MCF 10A (cell line): ENCODE results near the gene KIZ. TPM values are rescaled to one million over a fixed set of nuclear protein-coding genes. Genes with fewer than 3 reads are reported as not detected.

Experiments used
- BruUV-seq: library from RNA; stranded (reverse); fragments of 400-500 nt; replicated peaks from 2 replicates; lab custom pipeline; 2021; lab: Mats Ljungman, UMichigan
- CTCF ChIA-PET: fragments of 300-600 bp; sonication (Branson Sonifier 250); formaldehyde crosslinking; extraction: SDS; loops from one replicate; lab custom pipeline; 2021; ENCODE audit warnings: antibody characterized with exemption, inconsistent platforms; lab: Yijun Ruan, JAX
- POLR2A ChIA-PET: fragments of 300-600, 350-650 bp; sonication (Branson Sonifier 250); formaldehyde crosslinking; extraction: SDS; loops from one replicate; lab custom pipeline; 2020; ENCODE audit warnings: antibody characterized with exemption, inconsistent platforms; lab: Yijun Ruan, JAX
- DNase-seq: peaks from one replicate; pipeline ENCODE4 v3.0.0-alpha.2; 2018; ENCODE audit not compliant: unreplicated experiment
- H3K27ac Mint-ChIP-seq: one replicate; pipeline ENCODE4 v1.8.0; 2022; ENCODE audit warnings: mild to moderate bottlenecking, low read depth, mixed read lengths; ENCODE audit not compliant: unreplicated experiment
- H3K27me3 Mint-ChIP-seq: one replicate; pipeline ENCODE4 v1.8.0; 2022; ENCODE audit warnings: mixed read lengths; ENCODE audit not compliant: insufficient read depth, unreplicated experiment
- H3K36me3 Mint-ChIP-seq: one replicate; pipeline ENCODE4 v1.8.0; 2022; ENCODE audit warnings: mild to moderate bottlenecking, moderate library complexity, mixed read lengths; ENCODE audit not compliant: insufficient read depth, unreplicated experiment
- H3K4me1 Mint-ChIP-seq: one replicate; pipeline ENCODE4 v1.8.0; 2022; ENCODE audit warnings: mixed read lengths; ENCODE audit not compliant: insufficient read depth, unreplicated experiment
- H3K4me3 Mint-ChIP-seq: one replicate; pipeline ENCODE4 v1.8.0; 2022; ENCODE audit warnings: mild to moderate bottlenecking, moderate library complexity, mixed read lengths; ENCODE audit not compliant: unreplicated experiment
- H3K9me3 Mint-ChIP-seq: one replicate; pipeline ENCODE4 v1.8.0; 2022; ENCODE audit warnings: mixed read lengths; ENCODE audit not compliant: unreplicated experiment
- intact Hi-C: fragments of 100-400 bp; cut with micrococcal nuclease; formaldehyde crosslinking; loops from 2 replicates; pipeline ENCODE4 v1.14.1; 2022
- total RNA-seq: library from RNA; stranded (reverse); gene quantifications from 2 replicates; pipeline ENCODE4 v1.2.3, GENCODE V29; 2022
- TF ChIP-seq, protein P1 (sequence below): fragments of 200-600 bp; IDR thresholded peaks from one replicate; pipeline ENCODE4 v1.8.0; 2022; ENCODE audit warnings: antibody characterized with exemption, mild to moderate bottlenecking; ENCODE audit not compliant: unreplicated experiment

KIZ gene
- total RNA-seq, 1 experiment from 2014 or later = 56.1 TPM

DNA sequence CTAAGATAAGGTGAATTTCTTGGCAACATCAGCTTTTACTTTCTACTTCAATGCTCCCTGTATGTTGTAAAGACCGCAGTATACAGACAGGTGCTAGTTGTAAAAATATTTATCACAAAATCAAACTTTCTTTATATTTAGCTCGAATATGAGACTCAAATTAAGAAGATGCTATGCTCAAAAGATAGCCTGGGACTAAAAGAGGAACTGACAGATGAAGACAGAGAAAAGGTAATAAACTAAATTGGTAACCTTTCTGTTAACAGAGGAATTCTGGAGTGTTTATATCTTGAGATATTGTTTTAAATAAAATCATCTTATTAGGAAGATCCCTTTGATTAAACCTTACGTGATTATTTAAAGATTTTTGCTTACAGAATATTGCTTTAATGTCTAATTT, 19.5 kb downstream of the KIZ start:
- Mint-ChIP-seq H3K36me3 (peaks cover under 1% of the 10 kb centered on the region), H3K27ac (no peak overlapping the region), H3K9me3 (no peaks in the 10 kb centered on the region), H3K4me1 (peaks cover 8% of the 10 kb centered on the region), H3K27me3 (no peaks in the 10 kb centered on the region), H3K4me3 (no peak overlapping the region)
- no peak for DNase-seq
- intact Hi-C loops = no loop called here
- BruUV-seq = no TSS peak
- ChIA-PET POLR2A (interaction anchor here (0.7 to 1.2 kb wide), 3 partner anchors 13 to 922 kb away, joined by 3 read pairs; partner anchors contain the start of gene KIZ), CTCF (interaction anchor here (1.0 kb wide), 1 partner anchor 311 kb away, joined by 5 read pairs; no protein-coding TSS in a partner anchor)
- TF ChIP-seq, protein P1, sequence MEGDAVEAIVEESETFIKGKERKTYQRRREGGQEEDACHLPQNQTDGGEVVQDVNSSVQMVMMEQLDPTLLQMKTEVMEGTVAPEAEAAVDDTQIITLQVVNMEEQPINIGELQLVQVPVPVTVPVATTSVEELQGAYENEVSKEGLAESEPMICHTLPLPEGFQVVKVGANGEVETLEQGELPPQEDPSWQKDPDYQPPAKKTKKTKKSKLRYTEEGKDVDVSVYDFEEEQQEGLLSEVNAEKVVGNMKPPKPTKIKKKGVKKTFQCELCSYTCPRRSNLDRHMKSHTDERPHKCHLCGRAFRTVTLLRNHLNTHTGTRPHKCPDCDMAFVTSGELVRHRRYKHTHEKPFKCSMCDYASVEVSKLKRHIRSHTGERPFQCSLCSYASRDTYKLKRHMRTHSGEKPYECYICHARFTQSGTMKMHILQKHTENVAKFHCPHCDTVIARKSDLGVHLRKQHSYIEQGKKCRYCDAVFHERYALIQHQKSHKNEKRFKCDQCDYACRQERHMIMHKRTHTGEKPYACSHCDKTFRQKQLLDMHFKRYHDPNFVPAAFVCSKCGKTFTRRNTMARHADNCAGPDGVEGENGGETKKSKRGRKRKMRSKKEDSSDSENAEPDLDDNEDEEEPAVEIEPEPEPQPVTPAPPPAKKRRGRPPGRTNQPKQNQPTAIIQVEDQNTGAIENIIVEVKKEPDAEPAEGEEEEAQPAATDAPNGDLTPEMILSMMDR = no peak

DNA sequence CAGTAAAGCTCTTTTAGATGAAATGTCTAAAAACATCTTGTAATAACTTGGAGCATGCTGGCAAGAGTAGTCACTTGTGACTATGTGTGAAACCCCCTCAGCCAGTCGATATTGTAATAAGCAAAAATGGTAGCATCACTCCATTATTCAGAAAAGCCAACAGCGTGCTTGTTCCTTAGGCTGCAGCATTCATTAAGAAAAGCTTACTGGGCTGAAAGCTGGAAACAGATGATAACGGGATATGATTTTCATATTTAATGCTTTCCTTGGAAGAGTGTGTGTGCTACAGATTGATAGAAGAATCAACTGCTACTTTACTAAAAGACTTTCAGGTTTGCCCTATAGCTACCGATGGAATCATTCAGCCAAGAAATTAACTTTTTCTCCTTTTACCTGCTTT, 20.3 kb downstream of the KIZ start:
- ChIA-PET POLR2A (interaction anchor here (0.8 to 2.0 kb wide), 4 partner anchors 10 to 21 kb away, joined by 3 to 9 read pairs (median 4); partner anchors contain the start of gene KIZ), CTCF (interaction anchor here (0.6 to 4.0 kb wide), 3 partner anchors 20 to 312 kb away, joined by 4 to 17 read pairs (median 5); partner anchors contain the start of gene KIZ)
- Mint-ChIP-seq H3K9me3 (no peaks in the 10 kb centered on the region), H3K4me1 (peaks cover 8% of the 10 kb centered on the region), H3K4me3 (no peak overlapping the region), H3K36me3 (no peaks in the 10 kb centered on the region), H3K27ac (no peak overlapping the region), H3K27me3 (no peaks in the 10 kb centered on the region)
- intact Hi-C loops = no loop called here
- no peak for DNase-seq
- TF ChIP-seq, protein P1 = no peak
- BruUV-seq = no TSS peak

DNA sequence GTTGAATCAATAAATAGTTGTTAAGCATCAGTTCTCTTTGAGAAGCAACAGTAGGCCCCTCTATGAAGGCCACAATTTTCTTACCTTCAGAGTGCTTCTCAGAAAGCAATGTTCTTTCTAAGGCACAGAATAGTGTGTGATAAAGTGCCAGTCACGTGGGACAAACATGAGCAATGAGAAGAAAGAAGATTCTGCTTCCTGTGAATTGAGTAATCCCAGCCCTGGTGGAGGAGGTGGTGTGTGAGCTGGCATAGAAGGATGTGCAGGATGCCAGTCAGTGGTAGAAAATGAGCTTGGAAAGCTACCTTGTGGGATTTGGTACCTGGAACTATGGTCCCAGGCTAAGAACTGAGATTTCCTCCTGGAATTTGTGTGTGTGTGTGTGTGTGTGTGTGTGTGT, 21.7 kb downstream of the KIZ start:
- peaks cover 8% of the 10 kb centered on the region for H3K4me1 Mint-ChIP-seq
- POLR2A ChIA-PET = interaction anchor here (0.6 to 2.5 kb wide), 7 partner anchors 9 to 67 kb away, joined by 3 to 22 read pairs (median 7); partner anchors contain the start of gene KIZ
- H3K36me3 Mint-ChIP-seq = no peaks in the 10 kb centered on the region
- no peak overlapping the region for H3K4me3 Mint-ChIP-seq
- BruUV-seq = no TSS peak
- CTCF ChIA-PET = interaction anchor here (0.5 to 4.0 kb wide), 6 partner anchors 9 to 310 kb away, joined by 3 to 17 read pairs (median 6); partner anchors contain the start of gene KIZ
- peak; percentile 58 for DNase-seq
- TF ChIP-seq, protein P1 = no peak
- no peaks in the 10 kb centered on the region for H3K9me3 Mint-ChIP-seq
- intact Hi-C loops = no loop called here
- no peaks in the 10 kb centered on the region for H3K27me3 Mint-ChIP-seq
- peak overlapping the region; percentile 20 for H3K27ac Mint-ChIP-seq

DNA sequence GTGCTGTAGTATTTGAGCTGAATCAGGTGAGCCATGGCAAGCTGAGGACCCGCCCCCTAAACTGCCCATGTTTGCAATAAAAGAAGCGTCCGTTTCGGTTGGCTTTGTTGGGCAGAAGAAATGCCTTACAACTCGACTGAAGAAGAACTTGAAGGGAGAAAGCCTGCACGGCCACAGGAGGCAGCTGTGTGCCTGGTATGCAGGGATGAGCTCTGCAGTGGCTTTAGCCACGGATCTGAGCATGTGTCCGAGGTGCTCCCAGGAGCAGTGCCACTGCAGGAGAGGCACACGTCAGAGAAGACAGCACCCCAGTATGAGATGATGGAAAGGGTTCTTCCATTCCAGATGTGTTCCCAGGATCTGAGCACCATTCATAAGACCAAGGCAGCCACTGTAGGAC, 23.5 kb downstream of the KIZ start:
- BruUV-seq = no TSS peak
- CTCF ChIA-PET = interaction anchor here (0.6 to 4.0 kb wide), 6 partner anchors 23 to 1108 kb away, joined by 3 to 17 read pairs (median 4); partner anchors contain the start of gene KIZ
- no peaks in the 10 kb centered on the region for H3K9me3 Mint-ChIP-seq
- no peak overlapping the region for H3K27ac Mint-ChIP-seq
- no peaks in the 10 kb centered on the region for H3K27me3 Mint-ChIP-seq
- no peaks in the 10 kb centered on the region for H3K36me3 Mint-ChIP-seq
- H3K4me3 Mint-ChIP-seq = no peak overlapping the region
- POLR2A ChIA-PET = interaction anchor here (1.2 to 2.5 kb wide), 2 partner anchors 9 to 13 kb away, joined by 3 to 7 read pairs; no protein-coding TSS in a partner anchor
- no peak for DNase-seq
- TF ChIP-seq, protein P1 = no peak
- intact Hi-C loops = no loop called here
- H3K4me1 Mint-ChIP-seq = peaks cover 8% of the 10 kb centered on the region
